ENCODE results near the gene USP7.
"Not testable (repeated sequence)": the region's sequence is repeated elsewhere in the genome, so short reads cannot be mapped to it uniquely, and the experiment has no call there.

USP7 gene

DNA sequence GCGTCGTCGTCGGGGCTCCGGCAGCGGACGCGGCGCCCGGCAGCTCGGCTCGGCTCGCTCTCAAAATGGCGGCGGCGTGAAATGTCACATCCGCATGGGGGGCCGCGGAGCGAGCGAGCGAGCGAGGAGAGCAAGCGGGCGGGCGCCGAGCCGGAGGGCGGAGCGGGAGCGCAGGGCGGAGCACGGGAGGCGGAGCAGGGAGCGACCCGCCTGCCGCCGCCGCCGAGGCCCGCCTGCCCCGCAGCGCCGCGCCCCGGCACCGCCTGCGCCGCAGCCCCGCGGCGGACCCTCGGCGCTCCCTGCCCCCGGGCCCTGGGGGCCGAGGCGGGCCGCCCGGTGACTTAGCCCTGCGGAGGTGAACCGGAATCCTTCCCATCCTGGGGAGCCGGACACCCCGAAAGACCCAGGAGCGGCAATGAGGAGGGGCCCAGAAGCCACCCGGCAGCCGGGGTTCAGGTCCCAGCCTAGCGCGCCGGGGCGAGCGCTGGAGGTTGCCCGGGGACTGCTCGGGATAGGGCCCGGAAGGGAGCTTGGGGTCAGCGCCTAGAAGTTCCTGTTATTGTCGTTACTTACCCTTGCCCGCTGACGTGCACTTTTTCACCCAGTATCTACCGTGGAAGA is at the start of gene USP7:
Gene USP7, minus strand, starts transcription at position 86 of the 621 bp plus-strand sequence. CDS start 621 bp downstream, outside the sequence.
- peak; percentile 90 to 92 for DNase-seq

DNA sequence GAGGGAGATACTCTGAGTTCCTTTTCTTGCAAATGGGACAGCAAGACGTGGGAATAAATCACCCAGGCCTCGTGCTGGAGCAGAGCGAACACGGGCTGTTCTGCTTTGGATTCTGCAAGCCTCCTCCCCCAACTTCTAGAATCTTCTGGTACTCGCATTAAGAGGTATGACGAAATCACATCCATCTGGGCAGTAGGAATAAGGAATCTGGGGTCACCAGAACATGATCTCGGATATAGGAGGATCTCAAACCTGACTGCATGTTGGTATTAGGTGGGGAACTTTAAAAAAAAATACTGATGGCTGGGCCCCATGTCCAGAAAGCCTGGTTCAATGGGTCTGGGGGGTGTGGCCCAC is 49.8 kb upstream of the USP7 start:
- no peak for DNase-seq

DNA sequence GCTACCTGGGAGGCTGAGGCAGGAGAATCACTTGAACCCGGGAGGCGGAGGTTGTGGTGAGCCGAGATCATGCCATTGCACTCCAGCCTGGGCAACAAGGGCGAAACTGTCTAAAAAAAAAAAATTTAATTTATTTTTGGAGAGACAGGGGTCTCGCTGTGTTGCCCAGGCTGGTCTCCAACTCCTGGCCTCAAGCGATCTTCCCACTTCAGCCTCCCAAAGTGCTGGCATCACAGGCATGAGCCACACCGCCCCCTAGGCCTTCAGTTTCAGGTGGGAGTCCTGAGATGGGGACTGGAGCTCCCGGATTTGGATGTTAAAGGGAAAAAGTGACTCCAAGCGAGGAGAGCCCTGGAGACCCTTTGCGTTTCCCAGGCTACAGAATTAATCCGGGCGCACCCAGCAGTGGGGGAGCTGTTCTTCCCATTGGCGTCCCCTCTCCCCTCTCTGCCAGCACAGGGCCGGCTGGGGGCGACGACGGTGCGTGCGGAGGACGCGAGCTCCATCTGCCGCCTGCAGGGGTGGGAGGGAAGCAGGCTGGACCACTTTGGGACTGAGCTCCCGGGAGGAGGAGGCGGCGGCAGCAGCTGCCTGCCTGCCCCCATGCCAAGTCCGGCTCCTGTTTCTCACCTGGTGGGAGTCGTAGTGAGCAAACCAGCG is 49.3 kb upstream of the USP7 start:
- DNase-seq, result no peak

DNA sequence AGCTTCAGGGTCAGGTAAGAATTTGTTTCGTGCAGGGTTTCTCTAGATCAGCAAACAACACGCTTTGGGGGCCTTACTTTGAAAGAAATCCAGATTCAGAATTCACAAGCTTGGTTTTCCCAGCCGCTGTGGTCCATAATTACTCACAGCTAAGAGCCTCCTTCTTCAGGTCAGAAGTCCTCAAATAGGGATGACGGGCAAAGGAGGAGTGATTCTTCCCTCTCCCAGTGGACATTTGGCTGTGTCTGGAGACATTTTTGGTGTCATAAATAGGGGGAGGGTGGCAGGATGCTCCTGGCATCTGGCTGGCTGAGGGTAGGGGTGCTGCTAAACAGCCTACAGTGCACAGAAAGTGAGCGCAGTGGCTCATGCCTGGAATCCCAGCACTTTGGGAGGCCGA is 48.6 kb upstream of the USP7 start:
- DNase-seq, result no peak

DNA sequence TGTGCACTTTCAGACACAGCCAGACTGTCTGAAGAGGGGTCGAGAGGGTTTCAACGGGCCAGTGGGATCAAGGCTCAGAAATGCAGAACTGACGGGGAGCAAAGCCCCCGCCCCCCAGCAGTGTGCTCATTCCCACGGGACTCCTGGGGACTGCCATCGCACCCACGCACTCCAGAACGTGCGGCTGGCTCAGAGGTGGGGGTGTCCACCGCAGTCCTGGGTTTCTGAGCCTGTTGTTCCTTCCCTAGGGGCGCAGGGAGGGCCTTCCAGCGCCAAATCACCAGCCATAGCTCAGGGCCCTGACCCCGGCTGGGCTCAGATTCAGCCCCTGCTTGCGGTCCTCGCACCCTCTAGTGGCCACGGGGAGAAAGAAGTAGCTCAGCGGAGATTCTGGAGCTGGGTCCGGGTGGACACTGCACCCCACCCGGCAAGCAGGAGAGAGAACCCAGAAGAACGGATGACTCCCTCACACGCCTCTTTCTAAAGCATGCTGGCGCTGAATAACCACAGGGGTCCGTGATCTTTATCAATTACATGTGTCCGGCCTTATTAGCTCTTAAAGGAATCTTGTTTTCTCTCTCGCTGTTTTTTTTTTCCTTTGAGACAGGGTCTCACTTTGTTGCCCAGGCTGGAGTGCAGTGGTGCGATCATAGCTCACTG is 45.0 kb upstream of the USP7 start:
- peak; percentile 65 to 68 for DNase-seq

DNA sequence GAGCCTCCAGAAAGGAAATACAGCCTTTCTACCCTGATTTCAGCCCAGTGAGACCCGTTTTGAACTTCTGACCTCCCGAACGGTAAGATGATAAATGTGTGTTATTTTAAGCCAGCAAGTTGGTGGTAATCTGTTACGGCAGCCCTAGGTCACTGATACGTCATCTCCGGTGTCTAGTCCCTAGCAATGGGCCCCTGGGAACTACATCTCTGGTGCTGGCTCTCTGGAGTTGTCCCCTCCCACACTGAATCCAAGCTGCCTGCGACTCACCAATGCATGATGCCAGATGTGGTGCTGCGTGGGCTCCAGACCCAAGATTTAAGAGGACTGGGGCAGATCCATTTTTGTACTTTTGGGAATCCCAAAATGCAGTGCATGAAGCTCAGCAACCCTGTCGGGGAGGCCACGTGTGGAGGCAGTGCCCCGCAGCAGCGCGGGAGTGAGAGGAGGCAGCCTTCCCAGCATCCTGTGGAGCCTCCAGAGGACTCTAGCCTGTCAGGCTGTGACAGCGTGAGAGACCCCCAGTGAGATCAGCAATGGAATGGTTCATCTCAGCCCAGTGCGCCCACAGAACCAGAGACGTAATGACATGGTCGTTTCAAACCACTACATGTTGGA is 43.6 kb upstream of the USP7 start:
- no peak for DNase-seq

DNA sequence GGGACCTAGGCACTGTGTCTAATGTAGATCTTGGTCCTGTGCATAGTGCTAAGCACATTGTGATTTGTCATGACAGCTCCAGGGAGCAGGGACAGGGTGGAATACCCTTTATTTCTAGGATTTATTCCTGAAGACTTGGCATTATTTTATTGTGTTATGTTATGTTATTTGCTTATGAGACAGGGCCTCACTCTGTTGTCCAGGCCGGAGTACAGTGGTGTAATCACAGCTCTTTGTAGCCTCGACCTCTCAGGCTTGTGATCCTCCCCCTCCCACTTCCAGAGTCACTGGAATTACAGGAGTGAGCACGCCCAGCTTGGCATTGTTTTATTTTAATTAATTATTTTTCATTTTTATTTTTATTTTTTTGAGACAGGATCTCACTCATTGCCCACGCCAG is 40.5 kb upstream of the USP7 start:
- DNase-seq, result no peak

DNA sequence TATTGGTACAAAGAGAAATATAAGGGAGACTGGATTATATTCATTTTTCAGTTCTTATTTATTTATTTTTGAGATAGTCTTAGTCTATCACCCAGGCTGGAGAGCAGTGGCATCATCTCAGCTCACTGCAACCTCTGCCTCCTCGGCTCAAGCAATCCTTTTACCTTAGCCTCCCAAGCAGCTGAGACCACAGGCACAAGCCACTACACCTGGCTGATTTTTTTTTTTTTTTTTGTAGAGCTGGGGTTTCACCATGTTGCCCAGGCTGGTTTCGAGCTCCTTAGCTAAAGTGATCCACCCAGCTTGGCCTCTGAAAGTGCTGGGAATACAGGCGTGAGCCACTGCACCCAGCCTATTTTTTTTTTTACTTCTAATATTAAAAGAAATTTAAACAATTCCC is 40.1 kb upstream of the USP7 start:
- no peak for DNase-seq

DNA sequence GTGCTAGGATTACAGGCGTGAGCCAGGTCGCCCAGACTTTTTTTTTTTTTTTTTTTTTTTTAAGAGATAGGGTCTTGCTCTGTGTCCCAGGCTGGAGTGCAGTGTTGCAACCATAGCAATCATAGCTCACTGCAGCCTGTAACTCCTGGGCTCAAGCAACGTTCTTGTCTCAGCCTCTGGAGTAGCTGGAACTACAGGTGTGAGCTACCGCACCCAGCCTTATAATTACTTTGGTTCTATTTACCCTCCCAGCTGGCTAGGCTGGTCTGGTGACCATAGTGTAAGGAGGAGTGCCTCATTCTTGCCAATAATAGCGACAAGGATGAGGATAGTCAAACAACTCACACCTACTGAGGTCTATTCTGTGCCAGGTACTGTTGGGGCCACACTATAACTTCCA is 39.6 kb upstream of the USP7 start:
- no peak for DNase-seq

DNA sequence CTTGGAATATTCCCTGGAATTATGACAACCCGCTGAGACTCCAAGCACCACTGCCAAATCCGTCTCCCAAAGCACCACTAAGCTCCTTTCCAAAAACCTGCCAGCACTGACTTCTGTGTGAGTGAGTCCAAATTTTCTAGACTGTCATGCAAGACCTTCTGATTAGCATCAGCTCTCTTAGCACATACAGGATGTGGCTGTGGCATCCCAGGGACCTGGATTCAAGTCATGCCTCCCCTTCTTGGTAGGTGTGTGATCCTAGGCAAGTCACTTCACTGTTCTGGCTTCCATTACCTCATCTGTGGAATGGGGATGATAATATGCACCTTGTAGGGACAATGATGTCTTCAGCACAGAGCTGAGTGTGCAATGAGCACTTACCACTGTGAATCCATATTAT is 38.3 kb upstream of the USP7 start:
- no peak for DNase-seq

DNA sequence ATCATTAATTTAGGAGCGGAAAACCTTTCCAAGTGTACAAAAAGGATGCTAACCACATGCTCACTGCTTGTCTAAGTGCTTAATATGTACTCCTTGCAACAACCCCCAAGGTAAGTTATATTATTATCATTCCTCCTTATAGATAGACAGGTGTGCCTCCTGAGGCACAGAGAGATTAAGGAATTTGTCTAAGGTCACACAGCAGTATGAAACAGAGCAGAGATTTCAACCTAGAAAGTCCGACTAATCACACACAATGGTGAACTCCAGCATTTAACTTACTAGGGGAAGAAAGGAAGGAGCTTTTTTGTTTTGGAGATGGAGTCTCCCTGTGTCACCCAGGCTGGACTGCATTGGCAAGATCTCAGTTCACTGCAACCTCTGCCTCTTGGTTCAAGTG is 37.0 kb upstream of the USP7 start:
- no peak for DNase-seq

DNA sequence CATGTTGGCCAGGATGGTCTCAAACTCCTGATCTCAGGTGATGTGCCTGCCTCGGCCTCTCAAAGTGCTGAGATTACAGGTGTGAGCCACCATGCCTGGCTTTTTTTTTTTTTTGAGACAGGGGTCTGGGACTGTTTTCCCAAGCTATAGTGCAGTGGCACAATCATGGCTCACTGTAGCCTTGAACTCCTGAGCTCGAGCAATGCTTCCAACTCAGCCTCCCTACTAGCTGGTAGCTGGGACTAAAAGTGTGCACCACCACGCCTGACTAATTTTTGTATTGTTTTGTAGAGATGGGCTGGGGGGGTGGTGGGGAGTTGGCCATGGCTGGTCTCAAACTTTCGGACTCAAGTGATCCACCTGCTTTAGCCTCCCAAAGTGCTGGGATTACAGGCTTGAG is 36.1 kb upstream of the USP7 start:
- no peak for DNase-seq

DNA sequence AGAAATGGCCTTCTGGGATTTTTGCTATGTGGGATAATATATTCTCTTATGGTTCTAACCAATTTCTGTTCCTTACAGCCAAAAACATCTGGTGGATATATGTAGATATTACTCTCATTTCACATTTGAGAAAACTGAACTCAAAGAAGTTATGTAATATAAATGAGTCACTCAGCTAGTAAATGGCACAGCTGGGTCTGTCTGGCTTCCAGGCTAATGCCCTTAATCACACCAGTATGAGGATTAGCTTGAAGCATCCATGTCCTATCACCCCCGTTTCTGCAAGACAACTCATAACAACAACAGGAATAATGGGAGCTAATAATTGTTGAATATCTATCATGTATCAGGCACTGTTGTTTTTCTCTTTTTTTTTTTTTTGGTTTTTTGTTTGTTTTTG is 34.4 kb upstream of the USP7 start:
- DNase-seq, result no peak

DNA sequence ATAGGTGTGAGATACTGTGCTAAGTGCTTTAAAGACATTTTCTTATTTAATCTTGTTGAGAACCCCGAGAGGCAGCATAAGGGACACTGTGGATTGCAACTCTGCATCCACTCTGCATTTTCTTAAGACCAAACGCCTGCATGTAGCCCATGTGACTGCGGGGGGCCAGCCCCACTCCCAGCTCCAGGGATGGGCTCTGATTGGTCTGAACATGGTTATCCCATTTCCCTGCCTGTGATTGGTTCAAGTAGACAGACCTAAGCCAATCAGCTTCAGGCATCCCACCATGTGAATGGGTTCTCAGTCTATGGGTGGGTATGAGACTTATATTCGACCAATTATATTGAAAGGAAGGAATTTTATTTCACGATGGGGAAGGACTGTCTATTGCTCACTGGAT is 33.2 kb upstream of the USP7 start:
- no peak for DNase-seq

DNA sequence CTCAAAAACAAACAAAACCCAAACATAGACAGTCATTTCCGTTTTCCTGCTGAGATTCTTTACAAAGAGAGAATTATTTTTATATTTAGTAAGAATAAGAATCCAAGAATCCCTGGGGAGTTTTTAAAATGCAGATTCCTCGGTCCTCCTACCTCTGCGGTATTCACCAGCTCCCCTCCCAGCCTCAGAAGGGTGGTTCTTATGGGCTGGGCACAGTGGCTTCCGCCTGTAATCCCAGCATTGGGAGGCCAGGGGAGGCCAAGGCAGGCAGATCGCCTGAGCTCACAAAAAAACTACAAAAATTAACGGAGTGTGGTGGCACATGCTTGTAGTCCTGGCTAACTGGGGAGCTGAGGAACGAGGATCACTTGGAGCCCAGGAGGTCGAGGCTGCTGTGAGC is 26.7 kb upstream of the USP7 start:
- no peak for DNase-seq

DNA sequence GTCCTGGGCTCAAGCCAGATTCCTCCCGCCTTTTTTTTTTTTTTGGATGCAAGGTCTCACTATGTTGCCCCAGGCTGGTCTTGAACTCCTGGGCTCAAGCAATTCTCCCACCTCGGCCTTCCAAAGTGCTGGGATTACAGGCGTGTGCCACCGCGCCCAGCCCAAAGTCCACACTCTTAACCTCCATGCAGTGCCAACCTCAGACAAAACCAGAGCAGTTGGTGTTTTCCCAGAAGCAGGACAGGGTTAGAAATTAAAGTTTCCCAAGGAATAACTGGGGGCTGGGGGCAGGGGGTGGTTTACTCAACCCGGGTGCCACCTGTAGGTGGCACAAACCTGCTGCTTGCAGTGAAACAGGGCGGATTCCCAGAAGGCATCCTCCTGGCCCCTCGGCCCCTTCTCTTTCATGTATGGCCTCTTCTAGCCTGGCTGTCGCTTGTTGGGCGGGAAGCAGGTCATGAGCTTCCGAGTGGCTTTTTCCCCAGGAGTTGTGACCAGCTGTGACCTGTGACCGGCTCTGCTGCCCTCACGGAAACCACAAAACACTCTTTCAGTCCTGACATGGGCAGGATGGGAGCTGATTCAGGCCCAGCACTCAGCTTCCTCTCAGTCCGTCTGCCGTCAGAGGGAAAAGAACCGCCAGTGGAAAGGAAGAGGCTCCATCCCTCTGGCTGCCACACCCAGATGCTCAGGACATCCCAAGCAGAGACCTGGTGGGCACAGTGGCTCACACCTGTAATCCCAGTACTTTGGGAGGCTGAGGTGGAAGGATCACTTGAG is 25.6 kb upstream of the USP7 start:
- DNase-seq, result no peak

DNA sequence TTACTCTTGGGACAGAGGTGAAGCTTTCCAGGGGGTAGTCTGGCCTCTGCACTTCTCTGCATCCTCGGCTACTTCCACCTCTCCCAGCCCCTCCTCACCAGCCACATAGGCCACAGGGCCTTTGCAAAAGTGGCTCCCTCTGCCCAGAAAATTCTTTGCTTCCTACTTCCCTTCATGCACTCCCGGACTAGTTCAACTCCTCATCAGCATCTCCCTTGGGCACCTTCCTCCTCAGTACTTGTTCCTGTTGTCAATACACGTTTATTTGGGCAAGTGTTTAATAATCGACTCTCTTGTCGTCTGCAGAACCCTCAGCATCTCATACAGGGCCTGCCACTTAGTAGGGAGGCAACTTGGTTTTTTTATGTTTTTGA is 23.1 kb upstream of the USP7 start:
- DNase-seq, result no peak

DNA sequence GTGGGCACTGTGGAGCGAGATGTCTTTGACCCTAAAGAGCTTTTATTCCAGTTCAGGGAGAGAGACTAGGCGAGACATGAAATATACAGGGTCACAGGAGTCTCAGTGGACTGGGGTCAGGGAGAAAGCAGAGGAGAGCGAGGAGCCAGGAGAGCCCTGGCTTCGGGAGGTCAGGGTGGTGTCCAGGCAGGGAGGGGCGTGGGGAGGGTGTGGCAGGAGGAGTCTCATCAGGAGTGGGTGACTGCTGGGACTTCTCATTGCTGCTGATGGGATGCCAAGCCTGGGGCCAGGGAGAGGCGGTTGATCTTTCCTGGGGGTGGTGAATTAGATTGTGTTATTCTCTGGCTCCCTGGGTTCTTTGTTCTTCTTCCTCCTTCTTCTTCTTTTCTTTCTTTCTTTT is 22.4 kb upstream of the USP7 start:
- DNase-seq, result no peak

DNA sequence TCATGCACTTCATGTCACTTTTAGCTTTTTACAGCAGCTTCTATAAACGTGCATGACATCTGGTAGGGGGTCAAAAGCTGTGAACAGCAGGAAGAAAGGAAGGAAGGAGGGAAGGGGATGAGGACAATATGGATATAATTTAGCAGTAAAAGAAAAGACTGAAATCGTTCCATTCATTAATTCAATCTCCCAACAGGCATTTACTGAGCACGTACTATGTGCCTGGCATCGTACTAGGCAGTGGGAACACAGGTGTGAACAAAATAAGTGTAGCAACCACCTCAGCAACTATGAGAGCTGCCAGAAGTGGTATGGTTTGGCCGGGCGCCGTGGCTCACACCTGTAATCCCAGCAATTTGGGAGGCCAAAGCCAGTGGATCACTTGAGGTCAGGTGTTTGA is 19.1 kb upstream of the USP7 start:
- no peak for DNase-seq

DNA sequence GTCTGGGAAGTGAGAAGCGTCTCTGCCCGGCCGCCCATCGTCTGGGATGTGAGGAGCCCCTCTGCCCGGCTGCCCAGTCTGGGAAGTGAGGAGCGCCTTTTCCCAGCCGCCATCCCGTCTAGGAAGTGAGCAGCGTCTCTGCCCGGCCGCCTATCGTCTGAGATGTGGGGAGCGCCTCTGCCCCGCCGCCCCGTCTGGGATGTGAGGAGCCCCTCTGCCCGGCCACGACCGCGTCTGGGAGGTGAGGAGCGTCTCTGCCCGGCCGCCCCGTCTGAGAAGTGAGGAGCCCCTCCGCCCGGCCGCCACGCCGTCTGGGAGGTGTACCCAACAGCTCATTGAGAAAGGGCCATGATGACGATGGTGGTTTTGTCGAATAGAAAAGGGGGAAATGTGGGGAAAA is 18.2 kb upstream of the USP7 start:
- not testable (repeated sequence) for DNase-seq

DNA sequence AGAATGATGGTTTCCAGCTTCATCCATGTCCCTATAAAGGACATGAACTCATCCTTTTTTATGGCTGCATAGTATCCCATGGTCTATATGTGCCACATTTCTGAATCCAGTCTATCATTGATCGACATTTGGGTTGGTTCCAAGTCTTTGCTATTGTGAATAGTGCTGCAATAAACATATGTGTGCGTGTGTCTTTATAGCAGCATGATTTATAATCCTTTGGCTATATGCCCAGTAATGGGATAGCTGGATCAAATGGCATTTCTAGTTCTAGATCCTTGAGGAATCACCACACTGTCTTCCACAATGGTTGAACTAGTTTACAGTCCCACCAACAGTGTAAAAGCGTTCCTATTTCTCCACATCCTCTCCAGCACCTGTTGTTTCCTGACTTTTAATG is 12.5 kb upstream of the USP7 start:
- not testable (repeated sequence) for DNase-seq

DNA sequence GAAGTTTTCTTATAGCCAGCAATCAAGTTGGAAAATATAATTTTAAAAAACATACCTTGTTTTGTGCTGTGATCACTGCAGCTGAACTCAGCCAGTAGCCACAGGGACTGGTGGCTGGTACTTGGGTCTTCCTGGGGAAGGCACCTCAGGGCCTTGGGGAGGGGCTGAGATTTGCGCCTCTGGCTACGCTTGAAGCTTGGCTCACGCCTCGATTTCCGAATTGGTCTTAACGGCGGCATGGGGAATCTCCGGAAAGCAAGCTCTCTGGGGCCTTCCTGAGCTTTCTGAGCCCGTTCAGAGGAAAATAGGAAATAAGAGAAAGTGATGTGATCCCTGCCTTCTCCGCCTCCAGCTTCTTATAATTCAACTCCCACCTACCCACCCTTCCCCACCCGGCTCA is 11.3 kb upstream of the USP7 start:
- no peak for DNase-seq

DNA sequence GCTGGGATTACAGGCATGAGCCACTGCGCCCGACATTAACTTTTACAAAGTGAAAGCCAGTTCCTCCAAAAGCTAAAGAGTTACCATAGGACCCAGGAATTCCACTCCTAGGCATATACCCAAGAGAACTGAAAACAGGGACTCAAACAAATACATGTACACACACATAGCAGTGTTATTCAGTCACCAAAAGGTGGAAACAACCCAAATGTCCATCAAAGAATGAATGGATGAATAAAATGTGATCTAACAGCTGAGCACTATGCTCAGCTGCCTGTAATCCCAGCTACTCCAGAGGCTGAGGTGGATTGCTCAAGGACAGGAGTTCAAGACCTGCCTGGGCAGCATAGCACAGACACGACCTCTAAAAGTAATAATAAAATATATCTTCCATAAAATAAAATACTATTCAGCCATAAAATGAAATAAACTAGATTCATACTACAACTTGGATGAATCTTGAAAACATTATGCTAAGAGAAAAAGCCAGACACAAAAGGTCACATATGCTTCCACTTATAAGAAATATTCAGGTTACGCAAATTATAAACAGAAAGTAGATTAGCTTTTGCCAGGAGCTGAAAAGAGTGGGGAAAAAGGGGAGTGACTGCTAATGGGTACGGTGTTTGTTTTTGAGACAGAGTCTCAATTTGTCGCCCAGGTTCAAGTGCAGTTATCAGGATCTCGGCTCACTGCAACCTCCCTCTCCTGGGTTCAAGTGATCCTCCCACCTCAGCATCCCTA is 9.3 kb upstream of the USP7 start:
- no peak for DNase-seq

Measured in CD4-positive, alpha-beta T cell treated with Interleukin-1 beta for 1 hour (primary cell).